ENCODE data around the gene CEACAM6. TPM values are rescaled to one million over a fixed set of nuclear protein-coding genes. Genes with fewer than 3 reads are reported as not detected.

Gene CEACAM6
- polyA plus RNA-seq, 1 of the 3 experiments (the other 2 are of a cell fraction) = not detected

DNA sequence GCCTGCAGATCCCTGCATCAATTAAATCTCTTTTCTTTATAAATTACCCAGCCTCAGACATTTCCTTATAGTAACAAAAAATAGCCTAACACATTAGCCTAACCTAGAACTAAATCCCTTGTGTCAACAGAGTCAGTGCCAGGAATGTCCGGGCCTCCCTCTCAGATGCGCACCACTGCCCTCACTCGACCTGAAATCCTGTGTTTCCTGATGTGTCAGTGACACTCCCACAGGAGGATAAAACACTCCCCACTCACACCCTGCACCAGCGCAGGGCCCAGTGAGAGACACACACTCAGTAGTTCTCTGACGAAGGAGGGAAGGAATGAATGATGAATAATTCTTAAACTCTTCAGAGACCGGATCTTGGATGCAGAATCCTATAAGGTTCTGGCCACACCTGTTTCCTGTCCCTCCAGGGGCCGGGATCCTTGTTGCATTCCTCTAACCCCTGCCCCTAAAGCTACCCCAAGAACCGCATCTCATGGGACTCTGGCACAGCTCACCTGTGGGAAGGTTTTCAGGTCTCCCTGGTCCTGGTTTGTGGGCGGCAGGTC lies 44.2 kb downstream of the CEACAM6 start:
- H3F3A ChIP-seq (replicated peaks; ENCODE audit: insufficient read depth) = no peaks in the 10 kb centered on the region
- peaks cover 27% of the 10 kb centered on the region; the same call in 1 of the 2 replicates for H3K27me3 ChIP-seq (ENCODE audit: insufficient read depth)
- no peaks in the 10 kb centered on the region for H3K4me1 ChIP-seq (ENCODE audit: control insufficient read depth in 1 of 2, insufficient read depth in 2 of 2, low read depth in 1 of 2, low read length in 1 of 2)
- WGBS (ENCODE audit: low lambda C conversion rate) = 11% methylated on average over 9 of the region's 9 CpGs
- no peak overlapping the region for H3K9ac ChIP-seq
- H3K4me3 ChIP-seq (ENCODE audit: low read depth in 2 of 2, low read length in 1 of 2) = no peak overlapping the region
- no peaks in the 10 kb centered on the region for H3K79me2 ChIP-seq (ENCODE audit: insufficient read depth)
- no peak for DNase-seq
- H3K9me2 ChIP-seq = no peaks in the 10 kb centered on the region
- no peak overlapping the region for H3K4me2 ChIP-seq
- ChIA-PET CTCF (interaction anchor here (1.3 kb wide), 1 partner anchor 36 kb away, joined by 3 read pairs; no protein-coding TSS in a partner anchor), POLR2A (no interaction called here)
- no peak overlapping the region for H3K27ac ChIP-seq (ENCODE audit: low read depth in 2 of 2, low read length in 1 of 2)
- H3K36me3 ChIP-seq (replicated peaks in 1 of 2; ENCODE audit: control insufficient read depth in 1 of 2, insufficient read depth in 2 of 2, low read length in 1 of 2) = no peaks in the 10 kb centered on the region
- no peaks in the 10 kb centered on the region for H4K20me1 ChIP-seq (ENCODE audit: insufficient read depth)
- H2AFZ ChIP-seq (ENCODE audit: low read depth) = no peak overlapping the region
- H3K9me3 ChIP-seq = no peaks in the 10 kb centered on the region
- TF ChIP-seq, protein P1, sequence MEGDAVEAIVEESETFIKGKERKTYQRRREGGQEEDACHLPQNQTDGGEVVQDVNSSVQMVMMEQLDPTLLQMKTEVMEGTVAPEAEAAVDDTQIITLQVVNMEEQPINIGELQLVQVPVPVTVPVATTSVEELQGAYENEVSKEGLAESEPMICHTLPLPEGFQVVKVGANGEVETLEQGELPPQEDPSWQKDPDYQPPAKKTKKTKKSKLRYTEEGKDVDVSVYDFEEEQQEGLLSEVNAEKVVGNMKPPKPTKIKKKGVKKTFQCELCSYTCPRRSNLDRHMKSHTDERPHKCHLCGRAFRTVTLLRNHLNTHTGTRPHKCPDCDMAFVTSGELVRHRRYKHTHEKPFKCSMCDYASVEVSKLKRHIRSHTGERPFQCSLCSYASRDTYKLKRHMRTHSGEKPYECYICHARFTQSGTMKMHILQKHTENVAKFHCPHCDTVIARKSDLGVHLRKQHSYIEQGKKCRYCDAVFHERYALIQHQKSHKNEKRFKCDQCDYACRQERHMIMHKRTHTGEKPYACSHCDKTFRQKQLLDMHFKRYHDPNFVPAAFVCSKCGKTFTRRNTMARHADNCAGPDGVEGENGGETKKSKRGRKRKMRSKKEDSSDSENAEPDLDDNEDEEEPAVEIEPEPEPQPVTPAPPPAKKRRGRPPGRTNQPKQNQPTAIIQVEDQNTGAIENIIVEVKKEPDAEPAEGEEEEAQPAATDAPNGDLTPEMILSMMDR (IDR thresholded peaks at IDR 0.05) = no peak
- TF ChIP-seq, protein P2, sequence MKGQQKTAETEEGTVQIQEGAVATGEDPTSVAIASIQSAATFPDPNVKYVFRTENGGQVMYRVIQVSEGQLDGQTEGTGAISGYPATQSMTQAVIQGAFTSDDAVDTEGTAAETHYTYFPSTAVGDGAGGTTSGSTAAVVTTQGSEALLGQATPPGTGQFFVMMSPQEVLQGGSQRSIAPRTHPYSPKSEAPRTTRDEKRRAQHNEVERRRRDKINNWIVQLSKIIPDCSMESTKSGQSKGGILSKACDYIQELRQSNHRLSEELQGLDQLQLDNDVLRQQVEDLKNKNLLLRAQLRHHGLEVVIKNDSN (IDR thresholded peaks at IDR 0.05; ENCODE audit: borderline replicate concordance, low read depth) = no peak
- TF ChIP-seq CHD2 (IDR thresholded peaks at IDR 0.05; ENCODE audit: low read length, partially characterized antibody) = no peak
- no peak for TF ChIP-seq NRF1 (IDR thresholded peaks at IDR 0.05; ENCODE audit: low read depth, low read length)
- no peak for TF ChIP-seq TEAD4 (IDR thresholded peaks at IDR 0.05; ENCODE audit: borderline replicate concordance, insufficient read depth)

DNA sequence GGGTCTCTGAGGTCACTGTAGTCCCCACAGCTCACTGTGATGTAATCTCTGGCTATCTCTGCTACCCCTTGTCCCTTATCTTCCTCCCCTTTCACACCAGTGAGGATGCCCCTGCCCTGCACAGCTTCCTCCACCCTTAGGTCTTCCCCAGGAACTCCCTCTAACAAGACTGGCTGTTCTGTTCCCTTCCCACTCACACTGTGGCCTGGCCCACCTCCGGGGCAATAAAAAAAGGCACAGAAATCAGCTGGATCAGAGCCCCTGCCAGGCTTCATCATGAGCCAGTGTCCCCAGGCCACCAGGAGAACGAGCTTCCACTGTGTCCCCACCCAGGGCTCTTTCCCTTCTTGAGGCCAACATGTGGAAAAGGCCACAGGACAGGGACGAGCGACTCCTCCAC lies 45.7 kb downstream of the CEACAM6 start:
- Histone ChIP-seq H3K4me1 (ENCODE audit: control insufficient read depth in 1 of 2, insufficient read depth in 2 of 2, low read depth in 1 of 2, low read length in 1 of 2) (no peaks in the 10 kb centered on the region), H3K79me2 (ENCODE audit: insufficient read depth) (no peaks in the 10 kb centered on the region), H3K9ac (no peak overlapping the region), H3K27ac (ENCODE audit: low read depth in 2 of 2, low read length in 1 of 2) (no peak overlapping the region), H2AFZ (ENCODE audit: low read depth) (no peak overlapping the region), H3K4me2 (no peak overlapping the region), H3K4me3 (ENCODE audit: low read depth in 2 of 2, low read length in 1 of 2) (no peak overlapping the region), H3F3A (replicated peaks; ENCODE audit: insufficient read depth) (no peaks in the 10 kb centered on the region), H3K36me3 (replicated peaks in 1 of 2; ENCODE audit: control insufficient read depth in 1 of 2, insufficient read depth in 2 of 2, low read length in 1 of 2) (no peaks in the 10 kb centered on the region), H3K9me2 (no peaks in the 10 kb centered on the region), H3K27me3 (ENCODE audit: insufficient read depth) (peaks cover 38% of the 10 kb centered on the region; the same call in 1 of the 2 replicates), H4K20me1 (ENCODE audit: insufficient read depth) (no peaks in the 10 kb centered on the region), H3K9me3 (no peaks in the 10 kb centered on the region)
- TF ChIP-seq, protein P3, sequence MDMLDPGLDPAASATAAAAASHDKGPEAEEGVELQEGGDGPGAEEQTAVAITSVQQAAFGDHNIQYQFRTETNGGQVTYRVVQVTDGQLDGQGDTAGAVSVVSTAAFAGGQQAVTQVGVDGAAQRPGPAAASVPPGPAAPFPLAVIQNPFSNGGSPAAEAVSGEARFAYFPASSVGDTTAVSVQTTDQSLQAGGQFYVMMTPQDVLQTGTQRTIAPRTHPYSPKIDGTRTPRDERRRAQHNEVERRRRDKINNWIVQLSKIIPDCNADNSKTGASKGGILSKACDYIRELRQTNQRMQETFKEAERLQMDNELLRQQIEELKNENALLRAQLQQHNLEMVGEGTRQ (IDR thresholded peaks at IDR 0.05; ENCODE audit: borderline replicate concordance, low read depth, low read length) = no peak
- TF ChIP-seq, protein P4, sequence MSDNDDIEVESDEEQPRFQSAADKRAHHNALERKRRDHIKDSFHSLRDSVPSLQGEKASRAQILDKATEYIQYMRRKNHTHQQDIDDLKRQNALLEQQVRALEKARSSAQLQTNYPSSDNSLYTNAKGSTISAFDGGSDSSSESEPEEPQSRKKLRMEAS (IDR thresholded peaks at IDR 0.05; ENCODE audit: low read depth) = no peak
- TF ChIP-seq GATA2 (CRISPR knock-in tag; IDR thresholded peaks at IDR 0.05) = no peak
- TF ChIP-seq SMC3 (IDR thresholded peaks at IDR 0.05; ENCODE audit: low read depth, low read length) = no peak
- TF ChIP-seq, protein P1 (IDR thresholded peaks at IDR 0.05) = no peak
- TF ChIP-seq RAD21 (IDR thresholded peaks at IDR 0.05; ENCODE audit: low read length) = no peak
- TF ChIP-seq GABPA (IDR thresholded peaks at IDR 0.05; ENCODE audit: low read depth) = no peak
- TF ChIP-seq, protein P5, sequence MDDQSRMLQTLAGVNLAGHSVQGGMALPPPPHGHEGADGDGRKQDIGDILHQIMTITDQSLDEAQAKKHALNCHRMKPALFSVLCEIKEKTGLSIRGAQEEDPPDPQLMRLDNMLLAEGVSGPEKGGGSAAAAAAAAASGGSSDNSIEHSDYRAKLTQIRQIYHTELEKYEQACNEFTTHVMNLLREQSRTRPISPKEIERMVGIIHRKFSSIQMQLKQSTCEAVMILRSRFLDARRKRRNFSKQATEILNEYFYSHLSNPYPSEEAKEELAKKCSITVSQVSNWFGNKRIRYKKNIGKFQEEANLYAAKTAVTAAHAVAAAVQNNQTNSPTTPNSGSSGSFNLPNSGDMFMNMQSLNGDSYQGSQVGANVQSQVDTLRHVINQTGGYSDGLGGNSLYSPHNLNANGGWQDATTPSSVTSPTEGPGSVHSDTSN (IDR thresholded peaks at IDR 0.05) = no peak
- TF ChIP-seq ELF1 (IDR thresholded peaks at IDR 0.05) = no peak
- no peak for TF ChIP-seq JUND (IDR thresholded peaks at IDR 0.05)
- TF ChIP-seq, protein P2 (IDR thresholded peaks at IDR 0.05; ENCODE audit: borderline replicate concordance, low read depth) = no peak
- TF ChIP-seq FOXJ3 (CRISPR knock-in tag; IDR thresholded peaks at IDR 0.05) = no peak
- no peak for TF ChIP-seq RCOR1 (IDR thresholded peaks at IDR 0.05; ENCODE audit: low read length)
- TF ChIP-seq EP300 (IDR thresholded peaks at IDR 0.05; ENCODE audit: borderline replicate concordance in 1 of 2, low read depth in 1 of 2, low read length in 1 of 2) = no peak
- TF ChIP-seq CHD2 (IDR thresholded peaks at IDR 0.05; ENCODE audit: low read length, partially characterized antibody) = no peak
- DNase-seq = no peak
- ChIA-PET POLR2A (no interaction called here), CTCF (interaction anchor here (1.4 to 1.6 kb wide), 3 partner anchors 8 to 34 kb away, joined by 4 to 11 read pairs (median 5); no protein-coding TSS in a partner anchor)
- 8% methylated on average over 4 of the region's 4 CpGs for WGBS (ENCODE audit: low lambda C conversion rate)

Data from SK-N-SH (cell line).